ENCODE data around the gene NPHP4. TPM values are rescaled to one million over a fixed set of nuclear protein-coding genes. Genes with fewer than 3 reads are reported as not detected.

Gene NPHP4
- total RNA-seq, 1 donor from 2014 or later, result 2.4 TPM

Other genes starting within 250 kb of the NPHP4 start
- 1.4 and 1.5 TPM in 2 replicates for gene KCNAB2, start 53.5 kb upstream of the NPHP4 start, total RNA-seq
- gene CHD5, start 187.9 kb upstream of the NPHP4 start, total RNA-seq, result under 0.01 TPM in 2 replicates
- 116 and 132 TPM in 2 replicates for gene RPL22, start 207.2 kb upstream of the NPHP4 start, total RNA-seq
- 3.3 and 4.0 TPM in 2 replicates for gene RNF207, start 213.7 kb upstream of the NPHP4 start, total RNA-seq
- gene ICMT, start 243.5 kb upstream of the NPHP4 start, total RNA-seq, result 74.3 and 82.3 TPM in 2 replicates

Data from dermis microvascular lymphatic vessel endothelial cell (primary cell).